Sciatic nerve (tissue), 2 donors: ENCODE data around the gene ETFA. TPM values are rescaled to one million over a fixed set of nuclear protein-coding genes. Genes with fewer than 3 reads are reported as not detected.
A peak's percentile ranks its signal among the peaks of the same experiment; 100 is the strongest.
"Not testable (repeated sequence)": the region's sequence is repeated elsewhere in the genome, so short reads cannot be mapped to it uniquely, and the experiment has no call there.

Experiments
- ATAC-seq: fragments of 200-7000 bp; cut with Tn5 transposase; one replicate; pipeline ENCODE4 v1.9.1; 2020; ENCODE audit warnings: mild to moderate bottlenecking, moderate library complexity
- DNase-seq: peaks from one replicate; pipeline ENCODE4 v3.0.0-alpha.2; 2020; ENCODE audit warnings: low spot score
- intact Hi-C: fragments of 100-400 bp; cut with DNase I; formaldehyde crosslinking; loops from one replicate; pipeline ENCODE4 v1.14.2; 2022
- total RNA-seq: library from RNA; stranded (reverse); fragmentation: NEBNext Ultra II Directional; extraction: Animal tissue kit (Norgen Biotek cat#: 25700); gene quantifications from one replicate; pipeline ENCODE4 v1.2.1, GENCODE V29; 2021
- donor health status: DM: no; HTN: no; CAD: no.
- donor health status: DM: no; HTN: no; CAD: no.

ETFA gene
- total RNA-seq, 1 donor from 2014 or later, result 84.8 TPM

GRCh38 chr15:76328958-76329357 lies 17.7 kb upstream of the ETFA start:
- intact Hi-C loops, result no loop called here
- ATAC-seq, result no peak
- DNase-seq, result no peak

DNA sequence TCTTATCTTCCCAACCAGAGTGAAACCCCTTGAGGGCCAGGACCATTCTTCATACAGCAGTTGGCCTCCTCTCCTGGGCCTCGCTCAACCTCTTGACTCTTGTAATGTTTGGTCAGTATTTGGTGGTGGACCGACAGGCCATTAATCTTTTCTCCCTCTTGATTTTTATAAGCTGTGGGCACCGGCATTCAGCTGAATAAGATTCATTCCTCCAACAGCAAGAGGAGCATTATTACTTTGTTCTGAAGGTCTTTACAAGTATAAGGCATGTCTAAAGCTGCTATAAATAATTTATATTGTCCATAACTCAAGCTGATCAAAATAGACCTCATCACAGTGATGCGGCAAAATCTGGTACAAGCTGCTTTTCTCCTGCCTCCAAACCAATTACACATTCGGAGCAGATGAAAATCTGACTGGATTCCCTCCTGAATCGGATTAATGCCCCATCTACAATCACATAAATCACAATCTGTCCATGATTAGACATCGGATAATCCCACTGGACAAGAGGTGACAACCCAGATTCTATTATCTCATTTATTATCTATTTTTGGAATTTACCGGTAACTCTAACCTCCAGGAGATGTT lies 16.9 kb upstream of the ETFA start:
- DNase-seq (no peak), ATAC-seq (no peak)
- intact Hi-C loops, result no loop called here

- DNase-seq (no peak), ATAC-seq (no peak)
- intact Hi-C loops, result no loop called here
These were observed 16.2 kb upstream of the ETFA start for GRCh38 chr15:76327191-76328105.

DNA sequence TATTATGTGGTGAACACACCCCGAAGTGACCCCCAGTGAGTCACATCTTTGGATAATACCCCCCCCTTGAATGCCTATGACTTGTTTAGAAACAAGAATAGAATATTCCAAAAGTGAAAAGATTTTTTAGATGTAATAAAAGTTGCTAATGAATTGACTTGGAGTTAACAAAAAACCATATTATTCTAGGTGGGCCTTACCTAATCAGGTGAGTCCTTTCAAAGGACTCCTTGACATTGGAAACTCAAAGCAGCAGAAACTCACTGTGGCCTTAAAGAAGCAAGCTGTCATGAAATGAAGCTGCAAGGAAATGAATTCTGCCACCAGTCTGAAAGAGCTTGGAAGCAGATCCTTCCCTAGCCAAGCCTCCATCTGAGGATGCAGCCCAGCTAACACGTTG lies 14.4 kb upstream of the ETFA start:
- intact Hi-C loops, result no loop called here
- DNase-seq (no peak), ATAC-seq (no peak)

GRCh38 chr15:76324066-76324465 lies 12.8 kb upstream of the ETFA start:
- DNase-seq (no peak), ATAC-seq (no peak)
- intact Hi-C loops, result no loop called here

GRCh38 chr15:76321602-76322001 lies 10.3 kb upstream of the ETFA start:
- no peak for ATAC-seq

GRCh38 chr15:76321171-76321570 lies 9.9 kb upstream of the ETFA start:
- no peak for DNase-seq
- intact Hi-C loops, result no loop called here
- ATAC-seq, result no peak

More at GRCh38 chr15:76321602-76322001, 10.3 kb upstream of the ETFA start:
- intact Hi-C loops, result no loop called here
- DNase-seq, result no peak

GRCh38 chr15:76320012-76320411 lies 8.7 kb upstream of the ETFA start:
- ATAC-seq (no peak), DNase-seq (no peak)
- intact Hi-C loops, result no loop called here

- intact Hi-C loops, result no loop called here
- ATAC-seq, result no peak
- DNase-seq, result no peak
These were observed 2.5 kb upstream of the ETFA start for GRCh38 chr15:76313731-76314130.

- ATAC-seq, intact Hi-C loops, DNase-seq: not testable (repeated sequence)
These were observed 1.9 kb upstream of the ETFA start for GRCh38 chr15:76313175-76313567.

DNA sequence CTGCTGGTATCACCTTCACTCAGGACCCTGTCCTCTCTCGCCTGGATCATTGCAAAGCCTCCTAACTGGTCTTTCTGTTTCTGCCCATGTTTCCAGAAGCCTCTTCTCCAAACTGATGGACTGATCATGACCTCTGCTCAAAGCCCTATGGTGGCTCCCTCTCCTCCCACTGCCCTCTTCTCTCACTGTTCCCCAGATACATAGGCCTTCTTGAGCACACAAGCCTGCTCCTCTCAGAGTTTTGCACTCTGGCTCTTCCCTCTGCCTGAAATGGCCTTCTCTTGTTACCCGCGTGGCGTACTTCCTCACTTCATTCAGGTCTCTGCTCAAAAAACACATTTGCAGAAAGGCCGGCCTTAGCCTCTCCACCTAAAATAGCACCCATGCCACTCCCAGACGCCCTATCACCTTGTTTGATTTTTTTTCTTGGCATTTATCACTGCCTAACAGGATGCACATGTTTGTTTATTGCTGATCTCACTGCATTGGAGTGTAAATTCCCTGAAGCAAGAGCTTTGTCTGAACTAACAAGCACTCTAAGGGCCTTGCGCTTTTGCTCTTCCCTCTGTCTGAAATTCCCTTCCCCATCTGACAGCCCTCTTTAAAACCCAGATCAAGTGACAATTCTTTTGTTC lies 1.4 kb upstream of the ETFA start:
- DNase-seq (no peak), ATAC-seq (no peak)
- intact Hi-C loops, result no loop called here

GRCh38 chr15:76310475-76311099 lies 682 bp downstream of the ETFA start:
- intact Hi-C loops, result no loop called here
- DNase-seq, result no peak
- peak; percentile 25 for ATAC-seq

- intact Hi-C loops, result no loop called here
- DNase-seq (no peak), ATAC-seq (no peak)
These were observed 1.5 kb downstream of the ETFA start for GRCh38 chr15:76309601-76310330.

- intact Hi-C loops, result no loop called here
- DNase-seq (no peak), ATAC-seq (no peak)
These were observed 7.4 kb downstream of the ETFA start for GRCh38 chr15:76303909-76304308.

- ATAC-seq, result no peak
- intact Hi-C loops, result no loop called here
- no peak for DNase-seq
These were observed 11.5 kb downstream of the ETFA start for GRCh38 chr15:76299786-76300185.

- no peak for ATAC-seq
- DNase-seq, result no peak
- intact Hi-C loops, result no loop called here
These were observed 12.3 kb downstream of the ETFA start for GRCh38 chr15:76298986-76299385.

GRCh38 chr15:76297951-76298350 lies 13.3 kb downstream of the ETFA start:
- intact Hi-C loops, ATAC-seq, DNase-seq: not testable (repeated sequence)

DNA sequence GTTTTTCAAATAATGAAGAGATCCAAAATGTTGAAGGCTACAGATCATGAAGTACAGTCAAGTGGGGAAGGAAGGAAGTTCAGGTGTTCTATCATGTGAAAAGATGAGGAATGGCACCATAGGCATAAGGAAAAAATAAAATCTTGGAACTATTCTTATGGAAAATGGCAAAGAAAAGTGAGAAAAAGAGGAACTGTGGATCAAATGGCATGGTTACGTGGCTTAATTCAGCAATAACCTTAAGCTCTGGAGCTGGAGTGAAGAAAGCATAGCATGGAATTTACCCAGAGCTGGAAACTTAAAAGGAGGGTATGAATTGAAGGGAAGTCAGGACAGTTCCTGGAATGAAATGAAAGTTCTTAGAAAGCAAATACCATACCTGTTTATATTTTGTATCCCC lies 14.4 kb downstream of the ETFA start:
- no peak for DNase-seq
- no peak for ATAC-seq
- intact Hi-C loops, result no loop called here

GRCh38 chr15:76294463-76294862 lies 16.8 kb downstream of the ETFA start:
- intact Hi-C loops, ATAC-seq, DNase-seq: not testable (repeated sequence)
